Hematopoietic multipotent progenitor cell treated with erythropoietin and hydrocortisone succinate and interleukin-3 and kit ligand, for 17 days (in vitro differentiated cells): Measurements from ENCODE around the gene CERS6.

Experiments used
- DNase-seq: peaks from one replicate; pipeline ENCODE4 v3.0.0-alpha.2; 2015; ENCODE audit warnings: low spot score

The CERS6 gene

GRCh38 chr2:168602846-168603401 lies 146.9 kb downstream of the CERS6 start:
- DNase-seq: no peak

- no peak for DNase-seq
Observed at GRCh38 chr2:168603439-168603961, 147.4 kb downstream of the CERS6 start.

- DNase-seq: no peak
Observed at GRCh38 chr2:168604252-168604651, 148.2 kb downstream of the CERS6 start.

- no peak for DNase-seq
Observed at GRCh38 chr2:168607992-168608391, 151.9 kb downstream of the CERS6 start.

GRCh38 chr2:168608796-168609195 lies 152.7 kb downstream of the CERS6 start:
- DNase-seq: no peak

GRCh38 chr2:168611091-168611490 lies 155.0 kb downstream of the CERS6 start:
- DNase-seq: no peak

GRCh38 chr2:168611896-168612650 lies 156.0 kb downstream of the CERS6 start:
- DNase-seq: no peak

- DNase-seq: no peak
Observed at GRCh38 chr2:168612719-168613118, 156.6 kb downstream of the CERS6 start.

GRCh38 chr2:168613551-168613950 lies 157.5 kb downstream of the CERS6 start:
- DNase-seq: no peak

- no peak for DNase-seq
Observed at GRCh38 chr2:168614172-168615018, 158.3 kb downstream of the CERS6 start.

- DNase-seq: no peak
Observed at GRCh38 chr2:168620554-168620953, 164.5 kb downstream of the CERS6 start.

GRCh38 chr2:168622559-168622958 lies 166.5 kb downstream of the CERS6 start:
- DNase-seq: no peak

- no peak for DNase-seq
Observed at GRCh38 chr2:168624028-168624427, 168.0 kb downstream of the CERS6 start.

- no peak for DNase-seq
Observed at GRCh38 chr2:168626096-168626495, 170.0 kb downstream of the CERS6 start.

GRCh38 chr2:168626647-168627046 lies 170.6 kb downstream of the CERS6 start:
- no peak for DNase-seq

GRCh38 chr2:168632709-168633121 lies 176.6 kb downstream of the CERS6 start:
- DNase-seq: no peak

GRCh38 chr2:168633200-168633599 lies 177.1 kb downstream of the CERS6 start:
- DNase-seq: no peak

GRCh38 chr2:168633895-168634294 lies 177.8 kb downstream of the CERS6 start:
- no peak for DNase-seq

- no peak for DNase-seq
Observed at GRCh38 chr2:168635065-168635577, 179.0 kb downstream of the CERS6 start.

GRCh38 chr2:168639018-168639417 lies 182.9 kb downstream of the CERS6 start:
- DNase-seq: no peak

- no peak for DNase-seq
Observed at GRCh38 chr2:168639441-168639898, 183.4 kb downstream of the CERS6 start.

GRCh38 chr2:168640039-168640438 lies 184.0 kb downstream of the CERS6 start:
- no peak for DNase-seq
